Measurements from ENCODE around the gene FOXP2. TPM values are rescaled to one million over a fixed set of nuclear protein-coding genes. Genes with fewer than 3 reads are reported as not detected.
"Not testable (repeated sequence)": the region's sequence is repeated elsewhere in the genome, so short reads cannot be mapped to it uniquely, and the experiment has no call there.

The FOXP2 gene
- total RNA-seq, 2 experiments from 2014 or later: not detected

DNA sequence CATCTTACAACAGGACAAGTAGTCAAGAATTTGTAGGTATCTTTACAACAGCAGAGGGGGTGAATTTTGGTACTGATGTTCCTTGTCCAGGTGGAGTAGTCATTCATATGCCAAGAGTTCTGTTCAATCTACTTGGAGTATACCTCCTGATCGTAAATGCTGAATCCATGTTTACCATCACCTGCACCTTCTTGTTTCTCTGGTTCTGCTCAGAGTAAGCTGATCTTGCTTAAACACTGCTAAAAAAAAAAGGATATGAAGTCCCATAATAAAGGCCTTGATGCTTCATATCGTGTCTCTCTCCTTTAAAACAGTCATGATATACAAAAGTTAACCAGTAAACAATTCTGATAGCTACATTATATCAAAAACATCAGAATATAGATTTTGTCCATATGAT, 45.3 kb upstream of the FOXP2 start:
- ATAC-seq (ENCODE audit: poor library complexity) (no peak), DNase-seq (no peak)
- no peaks in the 10 kb centered on the region for H3K36me3 Mint-ChIP-seq (ENCODE audit: low read depth)
- intact Hi-C loops (cut with DNase I, micrococcal nuclease): no loop called here
- no peak overlapping the region for H3K27ac Mint-ChIP-seq
- no peak overlapping the region for H3K4me3 Mint-ChIP-seq
- ChIA-PET POLR2A (no interaction called here), CTCF (interaction anchor here (1.2 kb wide), 1 partner anchor 9 kb away, joined by 3 read pairs; no protein-coding TSS in a partner anchor)
- Histone ChIP-seq H3K9me3 (ENCODE audit: control insufficient read depth in 1 of 2, insufficient read depth in 1 of 2, low read length in 2 of 2) (no peaks in the 10 kb centered on the region), H3K27me3 (ENCODE audit: control insufficient read depth in 1 of 2, insufficient read depth in 2 of 2, low read length in 2 of 2) (no peaks in the 10 kb centered on the region), H3K27ac (ENCODE audit: low read depth in 1 of 2, low read length in 2 of 2) (no peak overlapping the region), H3K4me3 (ENCODE audit: low read length) (no peak overlapping the region), H3K36me3 (ENCODE audit: insufficient read depth, low read length) (no peaks in the 10 kb centered on the region), H3K4me1 (ENCODE audit: insufficient read depth, low read length) (no peaks in the 10 kb centered on the region)
- no peaks in the 10 kb centered on the region for H3K27me3 Mint-ChIP-seq
- H3K9me3 Mint-ChIP-seq: no peaks in the 10 kb centered on the region
- TF ChIP-seq, protein P1, sequence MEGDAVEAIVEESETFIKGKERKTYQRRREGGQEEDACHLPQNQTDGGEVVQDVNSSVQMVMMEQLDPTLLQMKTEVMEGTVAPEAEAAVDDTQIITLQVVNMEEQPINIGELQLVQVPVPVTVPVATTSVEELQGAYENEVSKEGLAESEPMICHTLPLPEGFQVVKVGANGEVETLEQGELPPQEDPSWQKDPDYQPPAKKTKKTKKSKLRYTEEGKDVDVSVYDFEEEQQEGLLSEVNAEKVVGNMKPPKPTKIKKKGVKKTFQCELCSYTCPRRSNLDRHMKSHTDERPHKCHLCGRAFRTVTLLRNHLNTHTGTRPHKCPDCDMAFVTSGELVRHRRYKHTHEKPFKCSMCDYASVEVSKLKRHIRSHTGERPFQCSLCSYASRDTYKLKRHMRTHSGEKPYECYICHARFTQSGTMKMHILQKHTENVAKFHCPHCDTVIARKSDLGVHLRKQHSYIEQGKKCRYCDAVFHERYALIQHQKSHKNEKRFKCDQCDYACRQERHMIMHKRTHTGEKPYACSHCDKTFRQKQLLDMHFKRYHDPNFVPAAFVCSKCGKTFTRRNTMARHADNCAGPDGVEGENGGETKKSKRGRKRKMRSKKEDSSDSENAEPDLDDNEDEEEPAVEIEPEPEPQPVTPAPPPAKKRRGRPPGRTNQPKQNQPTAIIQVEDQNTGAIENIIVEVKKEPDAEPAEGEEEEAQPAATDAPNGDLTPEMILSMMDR (IDR thresholded peaks at IDR 0.05): no peak
- H3K4me1 Mint-ChIP-seq (ENCODE audit: low read depth): no peaks in the 10 kb centered on the region

DNA sequence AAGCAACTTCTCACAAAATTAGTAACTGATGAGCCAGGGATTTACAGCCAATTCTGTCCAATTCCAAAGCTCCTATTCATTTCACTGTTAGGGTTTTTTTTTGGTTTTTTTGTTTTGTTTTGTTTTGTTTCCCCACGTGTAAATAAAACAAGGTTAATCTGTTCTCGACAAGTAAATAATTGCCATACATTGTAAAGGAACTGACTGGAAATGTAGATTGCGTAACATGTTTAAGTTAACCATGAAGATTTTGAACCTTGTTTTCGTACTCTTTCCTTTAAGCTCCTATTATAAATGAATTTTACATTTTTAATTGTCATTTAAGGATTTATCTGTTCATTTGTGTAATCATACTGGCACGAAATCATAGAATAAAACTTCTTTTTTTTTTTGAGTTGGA, 42.0 kb upstream of the FOXP2 start:
- Mint-ChIP-seq H3K27ac (no peak overlapping the region), H3K27me3 (no peaks in the 10 kb centered on the region), H3K9me3 (no peaks in the 10 kb centered on the region), H3K4me3 (no peak overlapping the region), H3K36me3 (ENCODE audit: low read depth) (no peaks in the 10 kb centered on the region), H3K4me1 (ENCODE audit: low read depth) (no peaks in the 10 kb centered on the region)
- Histone ChIP-seq H3K9me3 (ENCODE audit: control insufficient read depth in 1 of 2, insufficient read depth in 1 of 2, low read length in 2 of 2) (no peaks in the 10 kb centered on the region), H3K4me3 (ENCODE audit: low read length) (no peak overlapping the region), H3K4me1 (ENCODE audit: insufficient read depth, low read length) (no peaks in the 10 kb centered on the region), H3K27me3 (ENCODE audit: control insufficient read depth in 1 of 2, insufficient read depth in 2 of 2, low read length in 2 of 2) (no peaks in the 10 kb centered on the region), H3K36me3 (ENCODE audit: insufficient read depth, low read length) (no peaks in the 10 kb centered on the region), H3K27ac (ENCODE audit: low read depth in 1 of 2, low read length in 2 of 2) (no peak overlapping the region)
- TF ChIP-seq, protein P1 (IDR thresholded peaks at IDR 0.05): no peak
- ATAC-seq (ENCODE audit: poor library complexity) (no peak), DNase-seq (no peak)
- POLR2A ChIA-PET: no interaction called here
- intact Hi-C loops (cut with DNase I, micrococcal nuclease): no loop called here
- CTCF ChIA-PET: no interaction called here

DNA sequence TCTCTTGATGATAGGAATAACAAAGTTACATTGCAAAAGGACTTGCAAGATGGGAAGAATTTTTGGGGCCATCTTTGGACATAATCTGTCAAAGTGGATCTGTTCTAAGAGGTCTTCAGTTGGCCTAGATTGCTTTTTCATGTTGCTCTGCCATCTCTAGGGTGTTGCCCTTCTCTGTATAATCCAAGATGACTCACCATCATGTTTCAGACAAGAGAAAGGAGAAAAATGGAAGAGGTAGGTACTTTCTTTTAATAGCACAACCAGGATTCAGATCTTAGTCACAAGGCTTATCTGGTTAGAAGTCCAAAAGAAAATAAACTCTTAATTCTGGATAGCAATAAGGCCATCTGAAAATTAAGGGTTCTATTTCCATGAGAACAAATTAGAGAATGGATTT, 38.7 kb upstream of the FOXP2 start:
- Mint-ChIP-seq H3K9me3 (no peaks in the 10 kb centered on the region), H3K4me1 (ENCODE audit: low read depth) (no peaks in the 10 kb centered on the region), H3K27me3 (no peaks in the 10 kb centered on the region), H3K4me3 (no peak overlapping the region), H3K36me3 (ENCODE audit: low read depth) (no peaks in the 10 kb centered on the region), H3K27ac (no peak overlapping the region)
- Histone ChIP-seq H3K4me1 (ENCODE audit: insufficient read depth, low read length) (no peaks in the 10 kb centered on the region), H3K27me3 (ENCODE audit: control insufficient read depth in 1 of 2, insufficient read depth in 2 of 2, low read length in 2 of 2) (no peaks in the 10 kb centered on the region), H3K9me3 (ENCODE audit: control insufficient read depth in 1 of 2, insufficient read depth in 1 of 2, low read length in 2 of 2) (no peaks in the 10 kb centered on the region), H3K36me3 (ENCODE audit: insufficient read depth, low read length) (no peaks in the 10 kb centered on the region), H3K27ac (ENCODE audit: low read depth in 1 of 2, low read length in 2 of 2) (no peak overlapping the region), H3K4me3 (ENCODE audit: low read length) (no peak overlapping the region)
- ChIA-PET CTCF (no interaction called here), POLR2A (no interaction called here)
- TF ChIP-seq, protein P1 (IDR thresholded peaks at IDR 0.05): no peak
- intact Hi-C loops (cut with DNase I, micrococcal nuclease): no loop called here
- ATAC-seq (ENCODE audit: poor library complexity): no peak
- no peak for DNase-seq

DNA sequence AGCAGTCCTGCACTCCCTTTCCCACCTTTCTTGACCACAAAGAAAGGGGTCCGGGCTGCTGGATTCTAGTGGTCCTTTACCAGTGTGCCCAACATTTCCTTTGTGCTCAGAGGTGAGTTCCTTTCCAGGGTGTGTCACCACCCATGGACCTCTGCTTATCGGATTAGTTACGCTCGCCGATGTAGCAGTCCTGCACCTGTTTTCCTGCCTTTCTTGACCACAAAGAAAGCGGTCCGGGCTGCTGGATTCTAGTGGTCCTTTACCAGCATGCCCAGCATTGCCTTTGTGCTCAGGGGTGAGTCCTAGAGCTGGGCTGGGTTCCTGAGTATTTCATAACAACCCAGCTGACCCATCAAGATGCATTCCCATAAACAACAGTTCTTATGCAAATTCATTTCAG, 30.7 kb upstream of the FOXP2 start:
- CTCF ChIA-PET: not testable (repeated sequence)

DNA sequence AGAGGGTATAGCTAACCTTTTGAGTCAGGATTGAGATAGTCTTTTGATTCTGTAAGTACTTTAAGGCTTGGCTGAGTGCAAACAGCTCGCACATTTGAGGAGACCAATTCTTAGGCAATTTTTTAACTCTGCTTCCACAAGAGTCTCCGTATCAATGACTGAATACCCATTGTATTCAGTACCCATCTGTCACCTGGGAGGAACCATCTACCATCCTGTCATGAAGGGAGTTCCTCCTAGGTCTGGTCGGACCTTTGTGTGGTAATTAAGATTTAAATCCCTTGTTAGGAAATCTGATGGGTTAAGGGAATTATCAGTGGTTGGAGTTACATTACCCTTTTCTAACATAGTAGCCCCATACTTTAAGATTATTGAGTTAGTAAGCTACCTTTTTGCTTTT, 30.3 kb upstream of the FOXP2 start:
- H3K27me3 ChIP-seq (ENCODE audit: control insufficient read depth in 1 of 2, insufficient read depth in 2 of 2, low read length in 2 of 2); H3K36me3 Mint-ChIP-seq (ENCODE audit: low read depth); H3K9me3 Mint-ChIP-seq; intact Hi-C loops (cut with DNase I, micrococcal nuclease); H3K4me3 ChIP-seq (ENCODE audit: low read length); H3K27me3 Mint-ChIP-seq; CTCF ChIA-PET; H3K27ac ChIP-seq (ENCODE audit: low read depth in 1 of 2, low read length in 2 of 2); H3K27ac Mint-ChIP-seq; H3K4me3 Mint-ChIP-seq; H3K4me1 Mint-ChIP-seq (ENCODE audit: low read depth); H3K9me3 ChIP-seq (ENCODE audit: control insufficient read depth in 1 of 2, insufficient read depth in 1 of 2, low read length in 2 of 2); ATAC-seq (ENCODE audit: poor library complexity); H3K36me3 ChIP-seq (ENCODE audit: insufficient read depth, low read length); DNase-seq; H3K4me1 ChIP-seq (ENCODE audit: insufficient read depth, low read length); POLR2A ChIA-PET: not testable (repeated sequence)

More for the DNA sequence above, 30.7 kb upstream of the FOXP2 start:
- DNase-seq; H3K9me3 Mint-ChIP-seq; H3K4me1 ChIP-seq (ENCODE audit: insufficient read depth, low read length); H3K36me3 ChIP-seq (ENCODE audit: insufficient read depth, low read length); ATAC-seq (ENCODE audit: poor library complexity); H3K36me3 Mint-ChIP-seq (ENCODE audit: low read depth); H3K4me3 ChIP-seq (ENCODE audit: low read length); H3K27ac ChIP-seq (ENCODE audit: low read depth in 1 of 2, low read length in 2 of 2); H3K9me3 ChIP-seq (ENCODE audit: control insufficient read depth in 1 of 2, insufficient read depth in 1 of 2, low read length in 2 of 2); H3K4me3 Mint-ChIP-seq; H3K27me3 Mint-ChIP-seq; H3K27me3 ChIP-seq (ENCODE audit: control insufficient read depth in 1 of 2, insufficient read depth in 2 of 2, low read length in 2 of 2); intact Hi-C loops (cut with DNase I, micrococcal nuclease); H3K27ac Mint-ChIP-seq; POLR2A ChIA-PET; H3K4me1 Mint-ChIP-seq (ENCODE audit: low read depth): not testable (repeated sequence)

Data from CD4-positive, alpha-beta T cell (primary cell).